Esophagus muscularis mucosa (tissue), 4 donors: ENCODE data around the gene F2R. TPM values are rescaled to one million over a fixed set of nuclear protein-coding genes. Genes with fewer than 3 reads are reported as not detected.

Source experiments
- DNase-seq: peaks from one replicate; pipeline ENCODE4 v3.0.0-alpha.2; 2017; ENCODE audit errors: extremely low spot score
- H3K27ac ChIP-seq, 4 donors: fragments of 200-600 bp; sonication (generic); replicated peaks in 1 of 4; 1 replicate in 3 of 4; 2 replicates in 1 of 4; pipeline ENCODE4 v1.5.1; 2016 to 2019; ENCODE audit warnings: mild to moderate bottlenecking in 1 of 4
- H3K27me3 ChIP-seq, 4 donors: fragments of 200-600 bp; sonication (generic); one replicate each; pipeline versions ENCODE4 v1.5.1 to v1.6.0; 2016 to 2019
- H3K36me3 ChIP-seq, 4 donors: fragments of 200-600 bp; sonication (generic); one replicate each; pipeline ENCODE4 v1.5.1; 2016 to 2019
- H3K4me1 ChIP-seq, 4 donors: fragments of 200-600 bp; sonication (generic); one replicate each; pipeline ENCODE4 v1.5.1; 2016 to 2019
- H3K4me3 ChIP-seq, 4 donors: fragments of 200-600 bp; sonication (generic); 1 replicate in 2 of 4; 2 replicates in 2 of 4; pipeline ENCODE4 v1.5.1; 2016 to 2019; ENCODE audit warnings: mild to moderate bottlenecking in 4 of 4, moderate library complexity in 1 of 4
- H3K9me3 ChIP-seq, 4 donors: fragments of 200-600 bp; sonication (generic); 1 replicate in 3 of 4; 2 replicates in 1 of 4; pipeline ENCODE4 v1.5.1; 2016 to 2019
- EP300 ChIP-seq: sonication (generic); formaldehyde crosslinking; IDR thresholded peaks from one replicate; pipeline ENCODE4 v1.6.1; 2017; ENCODE audit warnings: antibody characterized with exemption
- POLR2A ChIP-seq: fragments of 450-650 bp; IDR thresholded peaks from one replicate; pipeline ENCODE4 v1.6.1; 2017; ENCODE audit warnings: antibody characterized with exemption, moderate library complexity, mild to moderate bottlenecking, low read depth
- POLR2AphosphoS5 ChIP-seq, 2 donors: sonication (generic); formaldehyde crosslinking; IDR thresholded peaks; one replicate each; pipeline ENCODE4 v1.6.1; 2017; ENCODE audit warnings: antibody characterized with exemption in 2 of 2
- WGBS: methylation state at CpG from one replicate; pipeline ENCODE4 v1.1.5; 2018; 5-methylcytosine and 5-hydroxymethylcytosine counted together
- intact Hi-C: fragments of 100-400 bp; cut with DNase I; formaldehyde crosslinking; loops from one replicate; pipeline ENCODE4 v1.15.1; 2023
- small RNA-seq, 3 donors: library from RNA; depleted of rRNA; stranded (forward); fragments of <200 nt; gene quantifications; one replicate each; pipeline ENCODE3, GENCODE V24; 2016
- total RNA-seq, 4 donors: library from RNA; depleted of rRNA; stranded (reverse); fragments of >200 nt; gene quantifications; one replicate each; pipeline versions ENCODE4 v1.1.0 to v1.2.1, GENCODE V29; 2016
- TF ChIP-seq, protein P1 (sequence below), 3 experiments: fragments of 200-600 bp in 2 of 3; fragments of 450-650 bp in 1 of 3; sonication (generic) in 2 of 3; IDR thresholded peaks; one replicate each; pipeline ENCODE4 v1.5.1; 2017 to 2019; ENCODE audit warnings: antibody characterized with exemption in 3 of 3, mild to moderate bottlenecking in 2 of 3, moderate library complexity in 1 of 3

The F2R gene
- total RNA-seq, 4 donors from 2014 or later = 12.1 to 14.1 (median 13.9) TPM

DNA sequence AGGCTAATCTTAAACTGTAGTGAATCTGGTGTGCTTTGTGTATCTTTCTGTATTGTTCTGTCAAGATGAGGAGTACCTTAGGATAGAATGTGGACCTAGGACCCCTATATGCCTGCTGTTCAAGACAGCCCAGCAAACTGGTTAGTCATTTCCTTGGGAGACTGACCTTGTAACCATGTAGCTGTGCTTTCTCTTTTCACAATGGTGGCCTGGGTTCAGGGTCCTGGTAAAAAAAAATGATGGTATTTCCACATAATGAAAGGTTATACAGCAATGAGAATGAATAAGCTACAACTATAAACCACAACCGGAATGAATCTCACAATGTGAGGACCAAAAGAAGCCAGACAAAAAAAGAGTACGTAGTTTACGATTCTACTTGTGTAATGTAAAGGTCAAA, 66.5 kb downstream of the F2R start:
- H3K36me3 ChIP-seq = no peaks in the 10 kb centered on the region
- no peaks in the 10 kb centered on the region for H3K9me3 ChIP-seq
- TF ChIP-seq, protein P1, sequence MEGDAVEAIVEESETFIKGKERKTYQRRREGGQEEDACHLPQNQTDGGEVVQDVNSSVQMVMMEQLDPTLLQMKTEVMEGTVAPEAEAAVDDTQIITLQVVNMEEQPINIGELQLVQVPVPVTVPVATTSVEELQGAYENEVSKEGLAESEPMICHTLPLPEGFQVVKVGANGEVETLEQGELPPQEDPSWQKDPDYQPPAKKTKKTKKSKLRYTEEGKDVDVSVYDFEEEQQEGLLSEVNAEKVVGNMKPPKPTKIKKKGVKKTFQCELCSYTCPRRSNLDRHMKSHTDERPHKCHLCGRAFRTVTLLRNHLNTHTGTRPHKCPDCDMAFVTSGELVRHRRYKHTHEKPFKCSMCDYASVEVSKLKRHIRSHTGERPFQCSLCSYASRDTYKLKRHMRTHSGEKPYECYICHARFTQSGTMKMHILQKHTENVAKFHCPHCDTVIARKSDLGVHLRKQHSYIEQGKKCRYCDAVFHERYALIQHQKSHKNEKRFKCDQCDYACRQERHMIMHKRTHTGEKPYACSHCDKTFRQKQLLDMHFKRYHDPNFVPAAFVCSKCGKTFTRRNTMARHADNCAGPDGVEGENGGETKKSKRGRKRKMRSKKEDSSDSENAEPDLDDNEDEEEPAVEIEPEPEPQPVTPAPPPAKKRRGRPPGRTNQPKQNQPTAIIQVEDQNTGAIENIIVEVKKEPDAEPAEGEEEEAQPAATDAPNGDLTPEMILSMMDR (IDR thresholded peaks at IDR 0.05) = no peak
- TF ChIP-seq POLR2A (no peak), POLR2AphosphoS5 (IDR thresholded peaks at IDR 0.05) (no peak), EP300 (no peak)
- H3K4me1 ChIP-seq = peaks cover 1 to 8% (median 6%) of the 10 kb centered on the region in 4 donors
- no peaks in the 10 kb centered on the region for H3K27me3 ChIP-seq
- intact Hi-C loops = no loop called here
- DNase-seq = no peak
- 95% methylated on average over 3 of the region's 3 CpGs for WGBS
- H3K27ac ChIP-seq = no peak overlapping the region
- H3K4me3 ChIP-seq = no peak overlapping the region

Small RNA genes lying within 50 kb of the gene (small RNA-seq; reads per million reads assigned to genes)
- 0 reads per million in 3 donors for gene RF02154
- gene RF02155 = 0 reads per million in 3 donors

Other genes with a start within 250 kb of the F2R start
- gene F2RL2, start 92.7 kb upstream of the F2R start, total RNA-seq = 1 to 10 TPM; 2.8 to 7.1 (median 4.6) TPM
- 1 to 10 TPM in 2 of 4 donors, under 1 TPM in 2; 0.26 to 1.3 (median 0.85) TPM for gene F2RL1, start 102.9 kb downstream of the F2R start, total RNA-seq
- gene S100Z, start 133.9 kb downstream of the F2R start, total RNA-seq = not detected
- 1 to 10 TPM in 1 of 4 donors, under 1 TPM in 2, not detected in 1; 0.52 to 1.8 (median 0.84) TPM for gene CRHBP, start 236.9 kb downstream of the F2R start, total RNA-seq